ACHN (cell line): ENCODE data around the gene C3AR1.

Experiments
- DNase-seq: peaks from one replicate; pipeline ENCODE4 v3.0.0-alpha.2; 2015
- in situ Hi-C: cut with HindIII; loops from 2 replicates; pipeline ENCODE4 v1.10.0; 2017; ENCODE audit warnings: low sequenced_read_pairs, low pct_ligation_motif_present, low pct_unique_long_range_greater_than_20kb

C3AR1 gene

GRCh38 chr12:8069582-8069981 is 3.4 kb upstream of the C3AR1 start:
- in situ Hi-C loops = no loop called here
- DNase-seq = no peak

DNA sequence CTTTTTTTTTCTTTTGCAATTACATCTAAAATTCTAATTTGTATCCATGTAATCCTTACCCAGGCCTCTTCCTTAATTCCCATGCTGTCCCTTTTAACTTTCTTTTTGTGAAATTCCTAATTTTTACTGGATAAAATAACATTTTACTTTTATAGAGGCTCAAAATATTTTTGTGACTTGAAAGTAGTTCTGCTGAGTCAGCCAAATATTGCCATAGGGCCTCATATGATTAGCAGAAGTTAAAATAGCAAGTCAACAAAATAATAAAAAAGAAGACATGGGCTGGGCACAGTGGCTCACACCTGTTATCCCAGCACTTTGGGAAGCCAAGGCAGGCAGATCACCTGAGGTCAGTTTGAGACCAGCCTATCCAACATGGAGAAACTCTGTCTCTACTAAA is 2.0 kb downstream of the C3AR1 start:
- in situ Hi-C loops = no loop called here
- no peak for DNase-seq

- in situ Hi-C loops = no loop called here
- DNase-seq = no peak
Observed at GRCh38 chr12:8058506-8058905, 7.7 kb downstream of the C3AR1 start.

- DNase-seq = no peak
- in situ Hi-C loops = no loop called here
Observed at GRCh38 chr12:8057839-8058238, 8.3 kb downstream of the C3AR1 start.

- in situ Hi-C loops = no loop called here
- no peak for DNase-seq
Observed at GRCh38 chr12:8057306-8057705, 8.9 kb downstream of the C3AR1 start.

GRCh38 chr12:8054816-8055215 is 11.3 kb downstream of the C3AR1 start:
- in situ Hi-C loops = no loop called here
- DNase-seq = no peak

DNA sequence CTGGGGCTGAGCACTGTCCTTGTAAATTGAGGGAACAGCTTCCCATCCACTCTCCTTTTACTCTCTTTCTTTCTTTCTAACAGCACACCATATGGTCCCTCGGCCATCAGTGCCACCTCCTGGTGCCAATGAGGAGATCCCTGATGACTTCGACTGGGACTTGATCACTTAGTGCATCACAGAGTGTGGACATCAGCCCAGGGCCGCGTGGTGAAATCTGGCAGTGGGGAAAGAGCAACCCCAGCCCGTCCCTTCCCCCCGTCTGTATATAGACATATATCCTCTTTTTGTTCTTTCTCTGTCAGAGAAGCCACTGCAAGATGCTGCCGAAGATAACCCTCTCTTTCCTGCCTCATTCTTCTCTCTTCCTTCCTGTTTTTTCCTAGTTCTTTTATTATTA is 13.5 kb downstream of the C3AR1 start:
- DNase-seq = no peak
- in situ Hi-C loops = no loop called here

- in situ Hi-C loops = no loop called here
- no peak for DNase-seq
Observed at GRCh38 chr12:8050600-8051250, 15.4 kb downstream of the C3AR1 start.

GRCh38 chr12:8048906-8049305 is 17.3 kb downstream of the C3AR1 start:
- DNase-seq = no peak
- in situ Hi-C loops = no loop called here

DNA sequence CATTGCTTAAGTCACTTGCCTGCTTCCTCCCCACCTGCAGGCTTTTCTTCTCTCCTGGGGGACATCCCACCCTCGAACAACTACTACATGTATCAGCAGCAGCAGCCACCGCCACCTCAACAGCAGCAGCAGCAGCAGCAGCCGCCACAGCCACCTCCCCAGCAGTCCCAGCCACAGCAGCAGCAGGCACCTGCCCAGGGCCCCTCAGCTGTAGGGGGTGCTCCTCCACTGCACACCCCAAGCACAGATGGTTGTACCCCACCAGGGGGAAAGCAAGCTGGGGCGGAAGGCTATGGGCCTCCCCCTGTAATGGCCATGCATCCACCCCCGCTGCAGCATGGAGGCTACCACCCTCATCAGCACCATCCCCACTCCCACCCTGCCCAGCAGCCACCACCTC is 18.3 kb downstream of the C3AR1 start:
- no peak for DNase-seq
- in situ Hi-C loops = no loop called here

DNA sequence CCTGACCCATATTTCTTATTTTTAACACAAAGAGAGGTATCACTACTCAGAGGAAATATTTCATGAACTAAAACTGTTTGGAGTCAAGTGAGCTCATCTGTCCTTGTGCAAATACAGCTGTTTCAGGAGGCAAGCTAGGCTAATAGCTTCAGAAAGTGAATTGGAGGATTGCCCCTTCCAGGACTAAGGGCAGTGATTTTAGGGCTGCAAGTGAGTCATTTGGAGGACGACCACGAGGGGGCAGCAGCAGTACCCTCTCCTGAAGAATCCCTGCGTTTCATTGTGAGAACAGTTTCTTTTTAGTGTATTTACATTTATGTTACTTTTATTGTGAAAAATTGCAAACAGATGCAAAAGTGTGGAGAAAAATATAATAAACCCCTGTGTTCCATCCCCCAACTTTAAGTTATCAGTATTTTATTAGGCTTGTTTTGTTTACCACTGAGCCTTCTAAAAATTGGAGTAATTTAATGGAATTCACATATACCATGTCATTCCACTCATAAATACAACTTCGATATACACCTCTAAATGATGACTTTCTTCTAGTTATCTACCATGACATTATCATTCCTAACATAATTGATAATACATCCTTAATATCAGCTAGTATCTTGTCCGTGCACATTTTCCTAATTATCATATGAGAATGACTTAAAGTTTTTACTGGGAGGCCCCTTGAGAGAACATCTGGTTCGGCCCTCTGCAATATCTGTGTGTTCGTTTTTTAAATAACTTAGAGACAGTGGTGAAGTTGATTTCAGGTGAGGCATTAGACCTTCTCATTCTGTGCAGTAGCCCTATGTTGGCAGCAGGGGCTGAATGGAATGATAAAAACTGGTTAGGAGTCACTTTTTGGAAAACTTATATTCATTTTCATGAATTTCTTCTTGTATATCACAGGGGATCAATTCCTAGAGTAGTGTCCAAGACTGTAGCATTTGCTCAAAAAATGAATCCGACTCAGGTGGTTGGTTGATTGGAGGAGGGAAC is 19.9 kb downstream of the C3AR1 start:
- peak; percentile 80 for DNase-seq
- in situ Hi-C loops = no loop called here

- DNase-seq = no peak
- in situ Hi-C loops = no loop called here
Observed at GRCh38 chr12:8040791-8041190, 25.4 kb downstream of the C3AR1 start.

DNA sequence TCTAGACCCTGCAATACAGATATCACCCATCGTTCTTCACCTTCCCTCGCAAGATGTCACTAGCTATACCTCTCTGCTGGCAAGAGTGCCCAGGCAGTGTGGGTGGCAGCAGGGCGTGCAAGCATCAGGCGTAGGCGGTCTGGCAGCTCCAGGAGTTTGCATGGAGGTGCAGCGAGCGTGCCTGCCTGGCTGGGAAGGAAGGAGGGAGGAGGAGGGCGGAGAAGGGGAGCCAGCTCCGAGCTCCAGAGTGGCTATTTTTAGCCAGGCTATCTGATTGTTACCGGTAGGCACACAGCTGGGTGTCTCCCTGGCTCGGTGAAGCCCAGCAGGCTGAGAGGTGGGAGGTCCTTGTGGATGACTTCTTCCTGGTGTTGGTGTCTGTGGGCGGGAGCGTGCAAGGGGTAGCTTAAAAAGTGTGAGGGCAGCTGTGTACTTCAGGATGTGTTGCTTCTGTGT is 27.5 kb downstream of the C3AR1 start:
- no peak for DNase-seq
- in situ Hi-C loops = no loop called here

DNA sequence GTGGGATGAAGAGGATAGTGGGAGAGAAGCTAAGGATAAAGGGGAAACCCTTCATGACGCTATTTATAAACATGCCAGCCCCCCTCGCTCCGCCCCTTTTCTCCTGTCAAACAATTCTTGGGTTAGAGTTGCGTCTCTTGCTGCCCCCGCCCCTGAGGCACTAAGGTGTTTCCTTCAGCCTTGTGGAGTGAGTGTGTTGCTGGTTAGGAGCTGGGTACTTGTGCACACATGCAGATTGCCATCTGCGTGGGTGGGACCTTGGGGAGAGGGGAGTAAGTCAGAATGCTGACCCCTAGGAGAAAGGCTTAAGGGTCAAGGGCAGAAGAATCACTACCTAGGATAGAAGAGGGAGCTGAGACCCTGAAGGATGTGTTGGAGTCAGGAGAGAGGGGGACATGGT is 28.2 kb downstream of the C3AR1 start:
- in situ Hi-C loops = no loop called here
- DNase-seq = no peak

DNA sequence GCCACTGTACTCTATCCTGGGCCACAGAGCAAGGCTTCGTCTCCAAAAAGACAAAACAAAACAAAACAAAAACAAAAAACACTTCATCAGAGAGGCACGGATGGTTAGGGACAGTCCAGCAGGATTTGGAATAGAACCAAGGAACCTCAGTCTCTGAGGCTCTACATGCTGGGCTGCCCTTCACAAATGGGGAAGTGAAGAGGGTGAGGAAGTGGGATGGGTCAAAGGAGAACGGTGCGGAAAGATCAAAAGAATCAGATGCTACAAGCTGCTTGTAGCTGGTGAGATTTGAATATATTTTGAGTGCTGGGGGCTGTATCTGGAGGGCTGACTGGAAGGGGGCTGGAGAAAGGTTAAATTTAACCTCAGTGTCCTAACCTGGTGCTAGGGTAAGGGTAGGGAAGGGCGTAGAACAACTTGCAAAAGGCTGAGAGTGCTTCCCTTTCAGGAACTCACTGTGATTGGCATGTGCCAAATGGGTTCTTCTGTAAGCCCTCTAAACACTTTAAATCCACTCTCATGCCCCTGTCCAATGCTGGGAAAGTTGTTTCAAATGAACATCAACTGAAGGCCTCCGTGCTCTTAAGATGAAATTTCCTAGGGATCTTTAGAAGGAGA is 29.0 kb downstream of the C3AR1 start:
- no peak for DNase-seq
- in situ Hi-C loops = no loop called here

DNA sequence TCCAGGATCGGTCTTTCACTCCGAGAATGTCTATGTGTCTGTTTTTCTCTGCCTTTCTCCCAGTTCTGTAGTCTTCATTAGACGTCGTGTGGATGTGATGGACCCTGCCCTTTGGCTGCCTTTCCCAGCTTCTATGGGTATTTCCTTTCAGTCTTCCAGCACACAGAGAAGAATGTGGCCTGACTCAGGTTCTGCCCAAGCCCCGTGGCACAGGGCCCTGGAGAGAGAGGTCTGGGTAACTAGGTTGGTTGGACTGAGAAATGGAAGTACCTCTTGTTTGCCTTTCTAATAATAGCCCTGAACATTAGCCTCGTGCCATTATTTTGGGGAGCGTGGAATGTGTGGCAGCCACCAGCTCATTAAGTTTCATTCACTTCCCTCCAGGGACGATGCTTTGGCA is 29.8 kb downstream of the C3AR1 start:
- in situ Hi-C loops = no loop called here
- DNase-seq = no peak

GRCh38 chr12:8035440-8036010 is 30.6 kb downstream of the C3AR1 start:
- no peak for DNase-seq
- in situ Hi-C loops = no loop called here

- in situ Hi-C loops = no loop called here
Observed at GRCh38 chr12:8034802-8035201, 31.4 kb downstream of the C3AR1 start.

More at GRCh38 chr12:8034802-8035201, 31.4 kb downstream of the C3AR1 start:
- no peak for DNase-seq
